ENCODE measurements around the gene HSD17B13. TPM values are rescaled to one million over a fixed set of nuclear protein-coding genes. Genes with fewer than 3 reads are reported as not detected.
"Not testable (repeated sequence)": the region's sequence is repeated elsewhere in the genome, so short reads cannot be mapped to it uniquely, and the experiment has no call there.

Gene HSD17B13
- polyA plus RNA-seq, 2 donors = 0.08 to 0.14 TPM

GRCh38 chr4:87306056-87306455 is 16.6 kb downstream of the HSD17B13 start:
- WGBS, 2 donors = 97 to 100% methylated on average over 1 of the region's 1 CpG
- Histone ChIP-seq H3K27ac (ENCODE audit: low read depth in 2 of 2, low read length in 1 of 2) (no peak overlapping the region), H3K4me3 (ENCODE audit: low read depth in 1 of 2, low read length in 2 of 2) (no peak overlapping the region), H3K36me3 (ENCODE audit: control insufficient read depth in 2 of 2, insufficient read depth in 2 of 2, low read length in 1 of 2) (no peaks in the 10 kb centered on the region), H3K27me3 (ENCODE audit: control insufficient read depth in 1 of 2, insufficient read depth in 2 of 2, low read length in 2 of 2) (no peaks in the 10 kb centered on the region), H3K9me3 (ENCODE audit: control insufficient read depth in 2 of 2, insufficient read depth in 1 of 2, low read depth in 1 of 2, low read length in 1 of 2) (no peaks in the 10 kb centered on the region), H3K4me1 (ENCODE audit: control insufficient read depth in 2 of 2, insufficient read depth in 2 of 2, low read length in 1 of 2) (no peaks in the 10 kb centered on the region)

GRCh38 chr4:87305562-87305961 is 17.1 kb downstream of the HSD17B13 start:
- no peak overlapping the region for H3K4me3 ChIP-seq (ENCODE audit: low read depth in 1 of 2, low read length in 2 of 2)
- H3K27me3 ChIP-seq (ENCODE audit: control insufficient read depth in 1 of 2, insufficient read depth in 2 of 2, low read length in 2 of 2) = no peaks in the 10 kb centered on the region
- no peaks in the 10 kb centered on the region for H3K36me3 ChIP-seq (ENCODE audit: control insufficient read depth in 2 of 2, insufficient read depth in 2 of 2, low read length in 1 of 2)
- no peaks in the 10 kb centered on the region for H3K9me3 ChIP-seq (ENCODE audit: control insufficient read depth in 2 of 2, insufficient read depth in 1 of 2, low read depth in 1 of 2, low read length in 1 of 2)
- 78 to 81% methylated on average over 7 of the region's 7 CpGs for WGBS, 2 donors
- no peaks in the 10 kb centered on the region for H3K4me1 ChIP-seq (ENCODE audit: control insufficient read depth in 2 of 2, insufficient read depth in 2 of 2, low read length in 1 of 2)
- H3K27ac ChIP-seq (ENCODE audit: low read depth in 2 of 2, low read length in 1 of 2) = no peak overlapping the region

GRCh38 chr4:87304745-87305432 is 17.8 kb downstream of the HSD17B13 start:
- Histone ChIP-seq H3K27me3 (ENCODE audit: control insufficient read depth in 1 of 2, insufficient read depth in 2 of 2, low read length in 2 of 2) (no peaks in the 10 kb centered on the region), H3K9me3 (ENCODE audit: control insufficient read depth in 2 of 2, insufficient read depth in 1 of 2, low read depth in 1 of 2, low read length in 1 of 2) (no peaks in the 10 kb centered on the region), H3K36me3 (ENCODE audit: control insufficient read depth in 2 of 2, insufficient read depth in 2 of 2, low read length in 1 of 2) (no peaks in the 10 kb centered on the region), H3K4me1 (ENCODE audit: control insufficient read depth in 2 of 2, insufficient read depth in 2 of 2, low read length in 1 of 2) (no peaks in the 10 kb centered on the region), H3K27ac (ENCODE audit: low read depth in 2 of 2, low read length in 1 of 2) (no peak overlapping the region), H3K4me3 (ENCODE audit: low read depth in 1 of 2, low read length in 2 of 2) (peak overlapping the region in 1 of 2 donors; percentile 28)
- 56 to 71% methylated on average over 10 of the region's 10 CpGs for WGBS, 2 donors

GRCh38 chr4:87299898-87300297 is 22.8 kb downstream of the HSD17B13 start:
- peaks cover 0 to 2% of the 10 kb centered on the region in 2 donors for H3K36me3 ChIP-seq (ENCODE audit: control insufficient read depth in 2 of 2, insufficient read depth in 2 of 2, low read length in 1 of 2)
- no peak overlapping the region for H3K27ac ChIP-seq (ENCODE audit: low read depth in 2 of 2, low read length in 1 of 2)
- H3K4me1 ChIP-seq (ENCODE audit: control insufficient read depth in 2 of 2, insufficient read depth in 2 of 2, low read length in 1 of 2) = no peaks in the 10 kb centered on the region
- no peaks in the 10 kb centered on the region for H3K9me3 ChIP-seq (ENCODE audit: control insufficient read depth in 2 of 2, insufficient read depth in 1 of 2, low read depth in 1 of 2, low read length in 1 of 2)
- 75 to 80% methylated on average over 4 of the region's 4 CpGs for WGBS, 2 donors
- H3K27me3 ChIP-seq (ENCODE audit: control insufficient read depth in 1 of 2, insufficient read depth in 2 of 2, low read length in 2 of 2) = no peaks in the 10 kb centered on the region
- no peak overlapping the region for H3K4me3 ChIP-seq (ENCODE audit: low read depth in 1 of 2, low read length in 2 of 2)

GRCh38 chr4:87298362-87298761 is 24.3 kb downstream of the HSD17B13 start:
- peaks cover 0 to 2% of the 10 kb centered on the region in 2 donors for H3K36me3 ChIP-seq (ENCODE audit: control insufficient read depth in 2 of 2, insufficient read depth in 2 of 2, low read length in 1 of 2)
- H3K4me1 ChIP-seq (ENCODE audit: control insufficient read depth in 2 of 2, insufficient read depth in 2 of 2, low read length in 1 of 2) = no peaks in the 10 kb centered on the region
- H3K27me3 ChIP-seq (ENCODE audit: control insufficient read depth in 1 of 2, insufficient read depth in 2 of 2, low read length in 2 of 2) = no peaks in the 10 kb centered on the region
- H3K4me3 ChIP-seq (ENCODE audit: low read depth in 1 of 2, low read length in 2 of 2) = no peak overlapping the region
- WGBS, 2 donors = 46 to 60% methylated on average over 2 of the region's 2 CpGs
- no peak overlapping the region for H3K27ac ChIP-seq (ENCODE audit: low read depth in 2 of 2, low read length in 1 of 2)
- no peaks in the 10 kb centered on the region for H3K9me3 ChIP-seq (ENCODE audit: control insufficient read depth in 2 of 2, insufficient read depth in 1 of 2, low read depth in 1 of 2, low read length in 1 of 2)

- H3K27ac ChIP-seq (ENCODE audit: low read depth in 2 of 2, low read length in 1 of 2); H3K27me3 ChIP-seq (ENCODE audit: control insufficient read depth in 1 of 2, insufficient read depth in 2 of 2, low read length in 2 of 2); H3K4me1 ChIP-seq (ENCODE audit: control insufficient read depth in 2 of 2, insufficient read depth in 2 of 2, low read length in 1 of 2); H3K36me3 ChIP-seq (ENCODE audit: control insufficient read depth in 2 of 2, insufficient read depth in 2 of 2, low read length in 1 of 2); H3K9me3 ChIP-seq (ENCODE audit: control insufficient read depth in 2 of 2, insufficient read depth in 1 of 2, low read depth in 1 of 2, low read length in 1 of 2); H3K4me3 ChIP-seq (ENCODE audit: low read depth in 1 of 2, low read length in 2 of 2): not testable (repeated sequence)
- 81 to 89% methylated on average over 11 of the region's 11 CpGs for WGBS, 2 donors
Observed at GRCh38 chr4:87294911-87295310, 27.8 kb downstream of the HSD17B13 start.

GRCh38 chr4:87293889-87294288 is 28.8 kb downstream of the HSD17B13 start:
- not testable (repeated sequence) for H3K9me3 ChIP-seq (ENCODE audit: control insufficient read depth in 2 of 2, insufficient read depth in 1 of 2, low read depth in 1 of 2, low read length in 1 of 2); H3K4me1 ChIP-seq (ENCODE audit: control insufficient read depth in 2 of 2, insufficient read depth in 2 of 2, low read length in 1 of 2); H3K27ac ChIP-seq (ENCODE audit: low read depth in 2 of 2, low read length in 1 of 2); H3K4me3 ChIP-seq (ENCODE audit: low read depth in 1 of 2, low read length in 2 of 2); H3K27me3 ChIP-seq (ENCODE audit: control insufficient read depth in 1 of 2, insufficient read depth in 2 of 2, low read length in 2 of 2); H3K36me3 ChIP-seq (ENCODE audit: control insufficient read depth in 2 of 2, insufficient read depth in 2 of 2, low read length in 1 of 2)
- WGBS, 2 donors = 95 to 96% methylated on average over 7 of the region's 7 CpGs

- peaks cover 0 to 3% of the 10 kb centered on the region in 2 donors for H3K9me3 ChIP-seq (ENCODE audit: control insufficient read depth in 2 of 2, insufficient read depth in 1 of 2, low read depth in 1 of 2, low read length in 1 of 2)
- H3K27ac ChIP-seq (ENCODE audit: low read depth in 2 of 2, low read length in 1 of 2) = no peak overlapping the region
- 94 to 95% methylated on average over 1 of the region's 1 CpG for WGBS, 2 donors
- H3K4me3 ChIP-seq (ENCODE audit: low read depth in 1 of 2, low read length in 2 of 2) = no peak overlapping the region
- no peaks in the 10 kb centered on the region for H3K4me1 ChIP-seq (ENCODE audit: control insufficient read depth in 2 of 2, insufficient read depth in 2 of 2, low read length in 1 of 2)
- no peaks in the 10 kb centered on the region for H3K27me3 ChIP-seq (ENCODE audit: control insufficient read depth in 1 of 2, insufficient read depth in 2 of 2, low read length in 2 of 2)
- no peaks in the 10 kb centered on the region for H3K36me3 ChIP-seq (ENCODE audit: control insufficient read depth in 2 of 2, insufficient read depth in 2 of 2, low read length in 1 of 2)
Observed at GRCh38 chr4:87286970-87287369, 35.7 kb downstream of the HSD17B13 start.

- H3K9me3 ChIP-seq (ENCODE audit: control insufficient read depth in 2 of 2, insufficient read depth in 1 of 2, low read depth in 1 of 2, low read length in 1 of 2); H3K4me1 ChIP-seq (ENCODE audit: control insufficient read depth in 2 of 2, insufficient read depth in 2 of 2, low read length in 1 of 2); H3K36me3 ChIP-seq (ENCODE audit: control insufficient read depth in 2 of 2, insufficient read depth in 2 of 2, low read length in 1 of 2); H3K27ac ChIP-seq (ENCODE audit: low read depth in 2 of 2, low read length in 1 of 2); H3K4me3 ChIP-seq (ENCODE audit: low read depth in 1 of 2, low read length in 2 of 2); H3K27me3 ChIP-seq (ENCODE audit: control insufficient read depth in 1 of 2, insufficient read depth in 2 of 2, low read length in 2 of 2): not testable (repeated sequence)
Observed at GRCh38 chr4:87284268-87284667, 38.4 kb downstream of the HSD17B13 start.

- H3K27me3 ChIP-seq (ENCODE audit: control insufficient read depth in 1 of 2, insufficient read depth in 2 of 2, low read length in 2 of 2) = no peaks in the 10 kb centered on the region
- H3K36me3 ChIP-seq (ENCODE audit: control insufficient read depth in 2 of 2, insufficient read depth in 2 of 2, low read length in 1 of 2) = no peaks in the 10 kb centered on the region
- H3K4me3 ChIP-seq (ENCODE audit: low read depth in 1 of 2, low read length in 2 of 2) = no peak overlapping the region
- H3K4me1 ChIP-seq (ENCODE audit: control insufficient read depth in 2 of 2, insufficient read depth in 2 of 2, low read length in 1 of 2) = no peaks in the 10 kb centered on the region
- peaks cover 0 to 3% of the 10 kb centered on the region in 2 donors for H3K9me3 ChIP-seq (ENCODE audit: control insufficient read depth in 2 of 2, insufficient read depth in 1 of 2, low read depth in 1 of 2, low read length in 1 of 2)
- H3K27ac ChIP-seq (ENCODE audit: low read depth in 2 of 2, low read length in 1 of 2) = no peak overlapping the region
- WGBS, 2 donors = 69 to 84% methylated on average over 3 of the region's 3 CpGs
Observed at GRCh38 chr4:87283151-87283550, 39.5 kb downstream of the HSD17B13 start.

Data from esophagus (tissue), 2 donors.